ENCODE results near the gene KRT6C.
A peak's percentile ranks its signal among the peaks of the same experiment; 100 is the strongest.

KRT6C gene

DNA sequence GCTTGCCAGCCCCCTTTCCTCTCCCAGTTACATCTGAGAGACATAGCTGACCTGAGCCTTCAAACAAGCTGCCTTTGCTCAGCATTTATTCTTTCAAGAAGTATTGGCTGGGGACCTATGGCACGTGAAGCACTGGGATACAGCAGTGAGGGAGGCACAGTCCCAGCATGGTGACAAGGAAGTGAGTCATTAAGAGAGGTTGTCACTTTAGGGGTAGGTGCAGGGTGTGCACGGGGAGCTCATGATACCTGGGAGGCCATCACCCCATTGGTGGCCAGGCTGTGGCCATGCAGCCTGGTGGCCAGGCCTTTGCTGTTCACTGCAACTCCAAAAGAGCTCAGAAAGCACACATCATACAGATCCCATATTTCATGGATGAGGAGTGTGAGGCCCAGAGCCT is 33.8 kb downstream of the KRT6C start:
- Mint-ChIP-seq H3K27me3 (ENCODE audit: low read depth, poor library complexity) (peaks cover 4% of the 10 kb centered on the region), H3K4me3 (no peak overlapping the region), H3K9me3 (no peaks in the 10 kb centered on the region), H3K36me3 (ENCODE audit: low read depth) (no peaks in the 10 kb centered on the region), H3K4me1 (peaks cover 49% of the 10 kb centered on the region), H3K27ac (no peak overlapping the region)
- DNase-seq: no peak
- TF ChIP-seq, protein P1, sequence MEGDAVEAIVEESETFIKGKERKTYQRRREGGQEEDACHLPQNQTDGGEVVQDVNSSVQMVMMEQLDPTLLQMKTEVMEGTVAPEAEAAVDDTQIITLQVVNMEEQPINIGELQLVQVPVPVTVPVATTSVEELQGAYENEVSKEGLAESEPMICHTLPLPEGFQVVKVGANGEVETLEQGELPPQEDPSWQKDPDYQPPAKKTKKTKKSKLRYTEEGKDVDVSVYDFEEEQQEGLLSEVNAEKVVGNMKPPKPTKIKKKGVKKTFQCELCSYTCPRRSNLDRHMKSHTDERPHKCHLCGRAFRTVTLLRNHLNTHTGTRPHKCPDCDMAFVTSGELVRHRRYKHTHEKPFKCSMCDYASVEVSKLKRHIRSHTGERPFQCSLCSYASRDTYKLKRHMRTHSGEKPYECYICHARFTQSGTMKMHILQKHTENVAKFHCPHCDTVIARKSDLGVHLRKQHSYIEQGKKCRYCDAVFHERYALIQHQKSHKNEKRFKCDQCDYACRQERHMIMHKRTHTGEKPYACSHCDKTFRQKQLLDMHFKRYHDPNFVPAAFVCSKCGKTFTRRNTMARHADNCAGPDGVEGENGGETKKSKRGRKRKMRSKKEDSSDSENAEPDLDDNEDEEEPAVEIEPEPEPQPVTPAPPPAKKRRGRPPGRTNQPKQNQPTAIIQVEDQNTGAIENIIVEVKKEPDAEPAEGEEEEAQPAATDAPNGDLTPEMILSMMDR (IDR thresholded peaks at IDR 0.05): no peak

DNA sequence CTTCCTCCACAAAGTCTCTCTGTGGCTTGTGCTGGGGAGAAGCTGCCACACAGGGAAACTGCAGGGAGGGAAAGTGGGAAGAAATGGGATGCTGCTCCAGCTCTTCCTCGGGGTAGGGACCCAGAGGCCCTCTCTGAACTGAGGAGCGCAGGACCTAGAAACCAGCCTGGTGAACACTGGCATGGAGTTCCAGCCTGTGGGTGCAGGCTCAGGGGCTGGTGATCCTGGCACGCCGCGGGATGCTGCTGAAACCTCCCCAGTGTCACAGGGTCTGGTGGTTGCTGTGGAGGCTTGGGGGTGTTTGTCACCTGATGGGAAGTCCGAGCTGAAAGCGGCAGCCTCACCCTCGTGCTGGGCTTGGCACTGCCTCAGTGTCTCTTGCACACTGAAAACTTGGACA is 34.2 kb downstream of the KRT6C start:
- TF ChIP-seq, protein P1 (IDR thresholded peaks at IDR 0.05): no peak
- no peaks in the 10 kb centered on the region for H3K9me3 Mint-ChIP-seq
- H3K4me1 Mint-ChIP-seq: peaks cover 49% of the 10 kb centered on the region
- no peaks in the 10 kb centered on the region for H3K36me3 Mint-ChIP-seq (ENCODE audit: low read depth)
- no peak overlapping the region for H3K4me3 Mint-ChIP-seq
- H3K27me3 Mint-ChIP-seq (ENCODE audit: low read depth, poor library complexity): peaks cover 4% of the 10 kb centered on the region
- H3K27ac Mint-ChIP-seq: no peak overlapping the region
- no peak for DNase-seq

DNA sequence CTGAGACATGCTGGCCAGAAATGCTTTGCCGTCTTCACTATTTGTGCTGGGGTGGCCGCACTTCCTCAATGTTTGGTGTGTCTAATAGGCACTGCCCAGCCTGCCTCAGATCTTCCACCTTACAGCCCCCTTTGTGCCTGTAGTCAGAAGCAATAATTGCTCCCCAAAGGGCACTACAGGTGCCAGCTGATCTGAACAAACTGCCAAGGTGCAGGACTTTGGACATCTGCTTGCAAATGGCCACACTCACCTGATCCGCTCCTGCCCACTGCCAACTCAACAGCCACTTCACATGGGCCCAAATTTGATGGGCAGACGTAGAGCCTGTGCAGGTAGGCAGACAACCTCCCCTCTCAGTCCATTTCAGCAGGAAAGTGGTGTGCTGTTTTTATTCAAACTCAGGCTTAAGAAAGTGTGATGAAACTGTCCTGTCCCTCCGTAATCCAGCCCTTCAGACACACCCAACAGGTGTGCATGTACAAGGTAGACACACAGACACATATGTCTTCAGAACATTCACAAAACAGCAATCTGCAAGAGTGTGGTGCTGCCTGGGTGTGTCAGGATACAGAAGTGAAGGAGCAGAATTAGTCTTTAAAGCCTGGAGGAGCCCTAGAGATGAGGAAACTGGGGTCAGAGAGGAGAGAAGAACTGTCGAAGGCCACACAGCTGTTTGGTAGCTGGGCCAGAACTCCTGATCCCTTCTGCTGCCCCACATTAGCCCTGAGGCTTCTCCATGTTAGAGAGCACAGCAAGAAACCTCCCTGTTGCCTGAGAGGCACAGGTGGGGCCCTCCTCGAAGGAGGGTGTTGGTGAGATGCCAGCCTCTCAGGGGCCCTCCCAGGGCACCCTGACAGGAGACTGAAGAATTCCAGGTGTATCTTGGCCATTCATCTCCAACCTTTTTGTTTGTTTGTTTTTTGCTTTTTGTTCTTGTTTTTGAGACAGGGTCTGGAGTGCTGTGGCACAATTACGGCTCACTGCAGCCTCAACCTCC is 35.0 kb downstream of the KRT6C start:
- H3K27ac Mint-ChIP-seq: no peak overlapping the region
- DNase-seq: no peak
- TF ChIP-seq, protein P1 (IDR thresholded peaks at IDR 0.05): no peak
- no peaks in the 10 kb centered on the region for H3K9me3 Mint-ChIP-seq
- H3K4me1 Mint-ChIP-seq: peaks cover 49% of the 10 kb centered on the region
- H3K36me3 Mint-ChIP-seq (ENCODE audit: low read depth): no peaks in the 10 kb centered on the region
- no peak overlapping the region for H3K4me3 Mint-ChIP-seq
- peaks cover 4% of the 10 kb centered on the region for H3K27me3 Mint-ChIP-seq (ENCODE audit: low read depth, poor library complexity)

- TF ChIP-seq, protein P1 (IDR thresholded peaks at IDR 0.05): no peak
- peaks cover 4% of the 10 kb centered on the region for H3K27me3 Mint-ChIP-seq (ENCODE audit: low read depth, poor library complexity)
- H3K27ac Mint-ChIP-seq: no peak overlapping the region
- no peak for DNase-seq
- H3K9me3 Mint-ChIP-seq: no peaks in the 10 kb centered on the region
- H3K4me1 Mint-ChIP-seq: peaks cover 38% of the 10 kb centered on the region
- no peak overlapping the region for H3K4me3 Mint-ChIP-seq
- H3K36me3 Mint-ChIP-seq (ENCODE audit: low read depth): no peaks in the 10 kb centered on the region
These were observed 36.1 kb downstream of the KRT6C start for GRCh38 chr12:52437508-52437907.

DNA sequence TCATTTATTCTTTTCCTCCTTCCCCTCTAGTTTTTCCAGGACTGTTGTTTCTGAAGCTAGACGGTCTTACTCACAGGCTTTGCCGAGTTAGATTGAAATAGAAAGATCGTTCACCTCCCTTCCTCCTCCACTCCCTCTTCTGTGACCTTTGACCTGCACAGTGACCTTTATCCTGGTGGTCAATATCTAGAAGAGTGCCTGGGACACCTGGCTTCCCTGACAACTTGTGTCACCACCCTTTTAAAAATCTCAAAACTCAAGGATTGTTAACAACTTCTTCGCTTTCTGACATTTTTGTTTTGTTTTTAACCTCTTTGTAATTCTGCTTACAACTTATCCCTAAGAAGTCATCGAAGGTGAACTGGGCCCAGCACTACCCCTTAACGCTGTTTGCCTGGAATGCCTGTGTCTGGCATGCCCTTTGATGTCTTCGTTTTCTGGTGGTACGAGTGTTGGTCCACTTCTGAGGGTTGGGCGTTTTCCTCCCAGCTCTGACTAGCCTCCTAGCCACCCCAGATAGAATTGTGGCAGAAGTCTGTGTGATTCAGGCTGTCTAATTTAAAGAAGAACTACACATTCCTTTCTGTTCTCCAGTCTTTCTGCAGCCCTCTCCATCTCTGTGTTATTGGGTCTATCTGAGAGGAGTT is 36.7 kb downstream of the KRT6C start:
- Mint-ChIP-seq H3K4me1 (peaks cover 32% of the 10 kb centered on the region), H3K4me3 (no peak overlapping the region), H3K27ac (peak overlapping the region; percentile 29), H3K27me3 (ENCODE audit: low read depth, poor library complexity) (peaks cover 4% of the 10 kb centered on the region), H3K36me3 (ENCODE audit: low read depth) (no peaks in the 10 kb centered on the region), H3K9me3 (no peaks in the 10 kb centered on the region)
- no peak for DNase-seq
- TF ChIP-seq, protein P1 (IDR thresholded peaks at IDR 0.05): no peak

All from nephron progenitor cell (in vitro differentiated cells).